Fibroblast of gingiva (primary cell): ENCODE data around the gene SNCG.
A peak's percentile ranks its signal among the peaks of the same experiment; 100 is the strongest.
"Not testable (repeated sequence)": the region's sequence is repeated elsewhere in the genome, so short reads cannot be mapped to it uniquely, and the experiment has no call there.

ENCODE experiments used
- DNase-seq: peaks from one replicate; pipeline ENCODE4 v3.0.0-alpha.2; 2011; ENCODE audit warnings: low read depth

The SNCG gene

GRCh38 chr10:86944907-86945306 lies 13.5 kb upstream of the SNCG start:
- no peak for DNase-seq

GRCh38 chr10:86945361-86946212 lies 12.8 kb upstream of the SNCG start:
- DNase-seq: no peak

GRCh38 chr10:86946213-86947155 lies 11.9 kb upstream of the SNCG start:
- no peak for DNase-seq

GRCh38 chr10:86947806-86948205 lies 10.6 kb upstream of the SNCG start:
- DNase-seq: not testable (repeated sequence)

GRCh38 chr10:86950349-86950748 lies 8.1 kb upstream of the SNCG start:
- no peak for DNase-seq

GRCh38 chr10:86951184-86951761 lies 7.1 kb upstream of the SNCG start:
- DNase-seq: no peak

- DNase-seq: no peak
Observed at GRCh38 chr10:86952106-86952505, 6.3 kb upstream of the SNCG start.

- DNase-seq: not testable (repeated sequence)
Observed at GRCh38 chr10:86952697-86953096, 5.7 kb upstream of the SNCG start.

- peak; percentile 36 for DNase-seq
Observed at GRCh38 chr10:86953747-86954680, 4.4 kb upstream of the SNCG start.

- DNase-seq: no peak
Observed at GRCh38 chr10:86954681-86955500, 3.5 kb upstream of the SNCG start.

GRCh38 chr10:86955501-86956194 lies 2.8 kb upstream of the SNCG start:
- DNase-seq: no peak

- DNase-seq: no peak
Observed at GRCh38 chr10:86956195-86956847, 2.1 kb upstream of the SNCG start.

GRCh38 chr10:86956848-86957448 lies 1.5 kb upstream of the SNCG start:
- no peak for DNase-seq

GRCh38 chr10:86957471-86958115 lies 806 bp upstream of the SNCG start, which contains the start of gene MMRN2:
TSS of gene MMRN2 (minus strand) at chr10:86957615. CDS start at chr10:86957541, 74 bp downstream.
- no peak for DNase-seq

- no peak for DNase-seq
Observed at GRCh38 chr10:86958901-86959736, 720 bp downstream of the SNCG start.

- DNase-seq: no peak
Observed at GRCh38 chr10:86959737-86960002, 1.3 kb downstream of the SNCG start.

- peak; percentile 54 for DNase-seq
Observed at GRCh38 chr10:86960003-86960862, 1.8 kb downstream of the SNCG start.
